ENCODE results near the gene PTH1R. TPM values are rescaled to one million over a fixed set of nuclear protein-coding genes. Genes with fewer than 3 reads are reported as not detected.

Gene PTH1R
- total RNA-seq, 1 experiment from 2014 or later = not detected

DNA sequence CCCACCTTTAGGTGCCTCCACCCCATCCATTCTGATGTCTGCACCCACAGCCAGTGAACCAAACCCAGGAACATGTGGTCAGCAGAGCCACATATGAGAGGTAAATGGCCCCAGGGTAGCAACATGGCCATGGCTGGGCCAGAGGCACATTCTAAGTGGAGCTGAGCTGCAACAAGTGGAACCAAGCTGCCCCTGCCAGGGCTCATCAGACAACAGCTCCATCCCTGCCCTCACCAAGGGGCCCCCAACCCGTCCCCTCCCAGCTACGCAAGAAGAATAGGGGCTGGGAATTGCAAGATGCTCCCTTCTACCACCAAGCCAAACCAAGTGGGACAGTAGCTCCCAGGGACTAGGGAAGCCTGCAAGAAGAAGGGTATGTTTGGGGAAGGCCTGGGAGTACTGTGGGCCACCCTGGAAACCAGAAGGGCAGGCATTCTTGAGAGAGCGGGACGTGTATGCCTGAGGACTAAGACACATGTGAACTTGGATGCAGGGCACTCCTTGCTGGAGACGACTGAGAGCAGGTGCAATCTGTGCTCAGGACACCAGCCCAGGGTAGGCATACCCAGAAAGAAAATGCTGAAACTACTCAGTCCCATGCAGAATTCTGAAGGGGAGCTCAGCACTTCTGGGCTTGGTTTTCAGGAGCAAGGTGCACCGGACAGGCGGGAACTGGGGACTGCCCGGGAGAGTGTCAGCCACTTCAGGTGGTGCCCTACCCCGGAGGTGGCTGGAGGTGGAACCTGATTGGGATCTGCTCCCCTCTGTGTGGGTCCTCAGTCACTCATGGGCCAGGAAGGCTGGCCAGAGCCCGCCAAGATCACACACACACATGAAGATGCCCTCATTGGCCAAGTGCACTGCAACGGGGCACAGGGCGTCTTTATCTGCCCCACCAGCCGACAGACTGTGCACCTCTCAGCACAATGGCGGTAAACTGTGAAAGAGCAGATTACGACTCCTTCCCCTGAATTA, 23.8 kb upstream of the PTH1R start:
- H3K4me3 Mint-ChIP-seq (ENCODE audit: low read depth, unreplicated experiment) = no peak overlapping the region
- no peak overlapping the region for H3K27ac Mint-ChIP-seq (ENCODE audit: unreplicated experiment)
- CTCF ChIA-PET = no interaction called here
- intact Hi-C loops (cut with micrococcal nuclease; ENCODE audit: unreplicated experiment) = no loop called here
- H3K9me3 Mint-ChIP-seq (ENCODE audit: low read depth, unreplicated experiment) = no peaks in the 10 kb centered on the region
- no TSS peak for BruUV-seq (replicated peaks)
- DNase-seq = no peak
- H3K4me1 Mint-ChIP-seq (ENCODE audit: low read depth, unreplicated experiment) = no peaks in the 10 kb centered on the region
- no peaks in the 10 kb centered on the region for H3K36me3 Mint-ChIP-seq (ENCODE audit: insufficient read depth, unreplicated experiment)
- TF ChIP-seq, protein P1, sequence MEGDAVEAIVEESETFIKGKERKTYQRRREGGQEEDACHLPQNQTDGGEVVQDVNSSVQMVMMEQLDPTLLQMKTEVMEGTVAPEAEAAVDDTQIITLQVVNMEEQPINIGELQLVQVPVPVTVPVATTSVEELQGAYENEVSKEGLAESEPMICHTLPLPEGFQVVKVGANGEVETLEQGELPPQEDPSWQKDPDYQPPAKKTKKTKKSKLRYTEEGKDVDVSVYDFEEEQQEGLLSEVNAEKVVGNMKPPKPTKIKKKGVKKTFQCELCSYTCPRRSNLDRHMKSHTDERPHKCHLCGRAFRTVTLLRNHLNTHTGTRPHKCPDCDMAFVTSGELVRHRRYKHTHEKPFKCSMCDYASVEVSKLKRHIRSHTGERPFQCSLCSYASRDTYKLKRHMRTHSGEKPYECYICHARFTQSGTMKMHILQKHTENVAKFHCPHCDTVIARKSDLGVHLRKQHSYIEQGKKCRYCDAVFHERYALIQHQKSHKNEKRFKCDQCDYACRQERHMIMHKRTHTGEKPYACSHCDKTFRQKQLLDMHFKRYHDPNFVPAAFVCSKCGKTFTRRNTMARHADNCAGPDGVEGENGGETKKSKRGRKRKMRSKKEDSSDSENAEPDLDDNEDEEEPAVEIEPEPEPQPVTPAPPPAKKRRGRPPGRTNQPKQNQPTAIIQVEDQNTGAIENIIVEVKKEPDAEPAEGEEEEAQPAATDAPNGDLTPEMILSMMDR (IDR thresholded peaks at IDR 0.05; ENCODE audit: unreplicated experiment) = no peak
- H3K27me3 Mint-ChIP-seq (ENCODE audit: unreplicated experiment) = peaks cover 82% of the 10 kb centered on the region

DNA sequence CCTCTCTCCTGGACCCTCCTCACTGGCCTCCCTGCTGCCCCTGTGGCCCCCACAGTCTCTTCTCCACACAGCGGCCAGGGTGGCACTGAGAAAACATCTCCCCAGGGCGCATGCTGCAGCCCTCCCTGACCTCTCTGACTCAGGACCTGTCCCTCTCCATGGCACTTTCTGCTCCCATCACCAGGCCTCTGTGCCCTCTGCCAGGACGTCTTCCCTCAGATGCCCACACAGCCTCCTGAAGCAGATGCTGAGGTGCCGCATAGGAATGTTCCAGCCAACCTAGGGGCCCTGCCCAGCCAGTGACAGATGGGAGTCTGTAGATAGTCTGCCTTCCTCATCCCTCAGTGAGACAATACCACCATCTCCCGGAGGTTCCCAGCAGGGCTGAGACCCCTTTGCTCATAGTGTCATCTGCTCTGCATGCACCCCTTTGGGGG, 22.9 kb upstream of the PTH1R start:
- CTCF ChIA-PET = no interaction called here
- no peak for DNase-seq
- TF ChIP-seq, protein P1 (IDR thresholded peaks at IDR 0.05; ENCODE audit: unreplicated experiment) = no peak
- Mint-ChIP-seq H3K4me1 (ENCODE audit: low read depth, unreplicated experiment) (no peaks in the 10 kb centered on the region), H3K27ac (ENCODE audit: unreplicated experiment) (no peak overlapping the region), H3K4me3 (ENCODE audit: low read depth, unreplicated experiment) (no peak overlapping the region), H3K9me3 (ENCODE audit: low read depth, unreplicated experiment) (no peaks in the 10 kb centered on the region), H3K36me3 (ENCODE audit: insufficient read depth, unreplicated experiment) (no peaks in the 10 kb centered on the region), H3K27me3 (ENCODE audit: unreplicated experiment) (peaks cover 90% of the 10 kb centered on the region)
- BruUV-seq (replicated peaks) = no TSS peak
- intact Hi-C loops (cut with micrococcal nuclease; ENCODE audit: unreplicated experiment) = no loop called here

DNA sequence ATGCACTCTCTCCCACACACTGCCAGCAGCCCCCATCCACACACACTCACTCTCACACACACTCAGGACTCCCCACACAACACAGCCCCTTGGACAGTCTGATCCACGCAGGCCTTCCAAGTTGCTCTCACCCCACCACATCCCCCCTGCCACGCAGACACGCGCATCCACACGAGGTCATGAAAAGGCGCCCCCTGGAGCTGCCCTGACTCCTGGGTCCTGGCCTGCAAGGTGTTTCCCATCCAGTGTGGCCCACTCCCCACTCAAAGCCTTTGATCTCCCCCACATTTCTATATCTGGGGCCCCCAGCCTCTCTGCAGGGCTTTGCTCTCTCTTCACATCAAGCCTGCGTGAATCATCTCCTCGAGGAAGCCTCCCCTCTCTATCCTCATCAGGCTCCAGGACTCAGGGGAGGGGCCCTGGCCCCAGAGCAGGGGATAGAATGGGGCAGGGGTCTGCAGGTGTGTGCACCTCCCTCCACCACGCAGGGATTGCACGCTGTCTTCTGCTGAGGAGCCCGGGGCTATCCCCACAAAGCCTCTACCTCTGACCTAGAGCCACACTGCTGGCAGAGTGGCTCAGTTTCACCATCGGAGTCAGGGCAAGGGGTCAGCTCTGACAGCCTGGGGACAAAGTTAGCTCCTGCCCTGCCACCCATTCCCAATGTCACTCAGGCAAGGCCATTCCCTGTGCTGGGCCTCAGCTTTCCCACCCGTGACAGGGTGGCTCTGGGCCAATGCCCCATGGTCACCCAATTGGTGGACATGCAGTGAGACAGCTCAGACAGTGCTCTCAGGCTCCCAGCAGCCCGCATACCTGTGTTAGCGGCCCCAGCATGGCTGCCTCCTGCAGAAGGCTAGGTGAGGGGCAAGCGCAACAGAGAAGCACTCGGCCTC, 20.7 kb upstream of the PTH1R start:
- CTCF ChIA-PET = interaction anchor here (0.6 kb wide), 1 partner anchor 1103 kb away, joined by 3 read pairs; no protein-coding TSS in a partner anchor
- no peaks in the 10 kb centered on the region for H3K36me3 Mint-ChIP-seq (ENCODE audit: insufficient read depth, unreplicated experiment)
- intact Hi-C loops (cut with micrococcal nuclease; ENCODE audit: unreplicated experiment) = no loop called here
- H3K4me3 Mint-ChIP-seq (ENCODE audit: low read depth, unreplicated experiment) = no peak overlapping the region
- no peaks in the 10 kb centered on the region for H3K9me3 Mint-ChIP-seq (ENCODE audit: low read depth, unreplicated experiment)
- no TSS peak for BruUV-seq (replicated peaks)
- no peak overlapping the region for H3K27ac Mint-ChIP-seq (ENCODE audit: unreplicated experiment)
- peaks cover 79% of the 10 kb centered on the region for H3K27me3 Mint-ChIP-seq (ENCODE audit: unreplicated experiment)
- TF ChIP-seq, protein P1 (IDR thresholded peaks at IDR 0.05; ENCODE audit: unreplicated experiment) = no peak
- no peaks in the 10 kb centered on the region for H3K4me1 Mint-ChIP-seq (ENCODE audit: low read depth, unreplicated experiment)
- DNase-seq = no peak

DNA sequence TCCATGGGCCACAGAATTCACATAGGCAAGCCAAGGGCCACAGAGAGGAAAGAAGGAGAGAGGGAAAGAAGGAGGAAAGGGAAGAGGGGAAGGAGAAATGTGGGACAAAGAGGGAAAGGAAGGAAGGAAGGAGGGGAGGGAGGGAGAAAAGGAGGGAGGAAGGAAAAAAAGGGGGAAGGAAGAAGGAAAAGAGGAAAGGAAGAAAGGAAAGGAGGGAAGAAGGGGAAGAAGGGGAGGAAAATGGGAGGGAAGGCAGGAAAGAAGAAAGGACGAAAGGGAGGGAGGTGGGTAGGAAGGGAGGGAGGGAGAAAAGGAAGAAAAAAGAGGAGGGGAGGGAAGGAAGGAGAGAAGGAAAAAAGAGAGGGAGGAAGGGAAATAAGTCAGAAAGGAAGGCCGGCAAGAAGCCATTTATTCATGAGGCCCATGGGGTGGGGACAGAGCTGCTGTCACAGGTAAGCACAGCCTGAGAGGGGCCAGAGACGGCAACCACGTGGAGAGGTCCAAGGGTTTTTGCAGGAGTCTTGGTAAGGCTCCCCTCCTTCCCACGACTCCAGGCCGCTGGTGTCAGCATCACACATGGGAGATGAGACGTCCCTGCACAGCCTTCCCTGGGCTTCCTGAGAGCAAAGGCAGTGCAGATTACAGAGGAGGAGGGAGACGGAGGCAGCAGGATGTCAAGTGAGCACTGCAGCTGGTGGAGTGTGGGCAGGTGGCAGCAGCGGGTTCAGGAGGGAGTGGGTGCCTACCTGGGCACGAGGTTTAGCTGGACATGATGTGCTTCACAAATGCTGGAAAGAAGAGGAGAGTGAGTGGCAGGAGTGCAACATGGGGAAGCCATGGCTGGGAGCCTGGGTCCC, 19.8 kb upstream of the PTH1R start:
- H3K9me3 Mint-ChIP-seq (ENCODE audit: low read depth, unreplicated experiment) = no peaks in the 10 kb centered on the region
- no TSS peak for BruUV-seq (replicated peaks)
- CTCF ChIA-PET = interaction anchor here (0.6 to 0.8 kb wide), 2 partner anchors 122 to 1102 kb away, joined by 3 read pairs; partner anchors contain the start of gene NBEAL2
- no peaks in the 10 kb centered on the region for H3K36me3 Mint-ChIP-seq (ENCODE audit: insufficient read depth, unreplicated experiment)
- intact Hi-C loops (cut with micrococcal nuclease; ENCODE audit: unreplicated experiment) = no loop called here
- TF ChIP-seq, protein P1 (IDR thresholded peaks at IDR 0.05; ENCODE audit: unreplicated experiment) = no peak
- no peak overlapping the region for H3K27ac Mint-ChIP-seq (ENCODE audit: unreplicated experiment)
- peaks cover 70% of the 10 kb centered on the region for H3K27me3 Mint-ChIP-seq (ENCODE audit: unreplicated experiment)
- no peak overlapping the region for H3K4me3 Mint-ChIP-seq (ENCODE audit: low read depth, unreplicated experiment)
- no peak for DNase-seq
- no peaks in the 10 kb centered on the region for H3K4me1 Mint-ChIP-seq (ENCODE audit: low read depth, unreplicated experiment)
